IMR-90 (cell line): ENCODE results near the gene FAM163B. TPM values are rescaled to one million over a fixed set of nuclear protein-coding genes. Genes with fewer than 3 reads are reported as not detected.

Experiments
- ATAC-seq: fragments of 200-7000 bp; cut with Tn5 transposase; 2 replicates; pipeline ENCODE4 v1.9.1; 2020; ENCODE audit warnings: low read depth, mild to moderate bottlenecking, moderate library complexity
- BruUV-seq: library from RNA; stranded (reverse); fragments of 400-500 nt; replicated peaks from 2 replicates; lab custom pipeline; 2021; lab: Mats Ljungman, UMichigan
- CTCF ChIA-PET: fragments of 300-600 bp; formaldehyde crosslinking; extraction: SDS; loops from one replicate; lab custom pipeline; 2021; ENCODE audit warnings: antibody characterized with exemption; lab: Yijun Ruan, JAX
- POLR2A ChIA-PET: fragments of 300-600 bp; sonication (Branson Sonifier 250); formaldehyde crosslinking; loops from one replicate; lab custom pipeline; 2022; ENCODE audit warnings: antibody characterized with exemption; ENCODE audit not compliant: unreplicated experiment; lab: Charles Lee
- DNase-seq: peaks from one replicate; pipeline ENCODE4 v3.0.0; 2013
- H2AFZ ChIP-seq: replicated peaks from 2 replicates; pipeline ENCODE3; 2013; ENCODE audit warnings: low read length, mild to moderate bottlenecking; ENCODE audit not compliant: poor library complexity
- H2AK5ac ChIP-seq: 2 replicates; pipeline ENCODE4 v1.6.1; 2013; ENCODE audit warnings: low read depth, low read length, inconsistent platforms
- H2AK9ac ChIP-seq: replicated peaks from 2 replicates; pipeline ENCODE3; 2013; ENCODE audit warnings: mild to moderate bottlenecking, low read depth, low read length, moderate library complexity; ENCODE audit not compliant: poor library complexity
- H2BK120ac ChIP-seq: 2 replicates; pipeline ENCODE4 v1.6.1; 2013; ENCODE audit warnings: low read depth, low read length, inconsistent platforms
- H2BK15ac ChIP-seq: 3 replicates; pipeline ENCODE4 v1.6.1; 2013; ENCODE audit warnings: low read depth, low read length, inconsistent platforms
- H2BK20ac ChIP-seq: 2 replicates; pipeline ENCODE4 v1.6.1; 2013; ENCODE audit warnings: low read depth, mild to moderate bottlenecking, inconsistent platforms, low read length, moderate library complexity
- H2BK5ac ChIP-seq: 2 replicates; pipeline ENCODE4 v1.6.1; 2013; ENCODE audit warnings: mild to moderate bottlenecking, low read depth, low read length, inconsistent platforms; ENCODE audit not compliant: poor library complexity, severe bottlenecking
- H3K14ac ChIP-seq: replicated peaks from 2 replicates; pipeline ENCODE4 v1.6.1; 2013; ENCODE audit warnings: low read depth, low read length, inconsistent platforms
- H3K18ac ChIP-seq: 2 replicates; pipeline ENCODE4 v1.6.1; 2013; ENCODE audit warnings: low read depth, low read length, control low read depth
- H3K23ac ChIP-seq: 2 replicates; pipeline ENCODE4 v1.6.1; 2013; ENCODE audit warnings: low read depth, low read length, inconsistent platforms
- H3K27ac ChIP-seq: 2 replicates; pipeline ENCODE4 v1.5.1; 2013; ENCODE audit warnings: mild to moderate bottlenecking, control low read depth, low read length; ENCODE audit not compliant: insufficient read depth
- H3K27me3 ChIP-seq: 2 replicates; pipeline ENCODE4 v1.6.1; 2013; ENCODE audit warnings: low read length; ENCODE audit not compliant: control insufficient read depth, insufficient read depth
- H3K36me3 ChIP-seq: 2 replicates; pipeline ENCODE4 v1.6.1; 2013; ENCODE audit warnings: low read length, mixed read lengths; ENCODE audit not compliant: control insufficient read depth, insufficient read depth
- H3K4ac ChIP-seq: 2 replicates; pipeline ENCODE4 v1.6.1; 2013; ENCODE audit warnings: low read depth, low read length, inconsistent platforms
- H3K4me1 ChIP-seq: 2 replicates; pipeline ENCODE4 v1.6.1; 2013; ENCODE audit warnings: low read length, mixed read lengths; ENCODE audit not compliant: control insufficient read depth, insufficient read depth
- H3K4me2 ChIP-seq: 2 replicates; pipeline ENCODE4 v1.6.1; 2013; ENCODE audit warnings: low read depth, mild to moderate bottlenecking, control low read depth, low read length, moderate library complexity
- H3K4me3 ChIP-seq: 2 replicates; pipeline ENCODE4 v1.5.1; 2013; ENCODE audit warnings: low read depth, mild to moderate bottlenecking, control low read depth, low read length, moderate library complexity; ENCODE audit not compliant: insufficient read depth
- H3K56ac ChIP-seq: 2 replicates; pipeline ENCODE4 v1.6.1; 2013; ENCODE audit warnings: low read length, inconsistent platforms; ENCODE audit not compliant: insufficient read depth; ENCODE audit errors: extremely low read depth
- H3K79me1 ChIP-seq, 2 experiments: 2 replicates each; pipeline ENCODE4 v1.6.1; 2013; ENCODE audit warnings: low read length in 2 of 2, inconsistent platforms in 1 of 2, low read depth in 1 of 2
- H3K9ac ChIP-seq: 2 replicates; pipeline ENCODE4 v1.6.1; 2013; ENCODE audit warnings: low read depth, low read length, control low read depth
- H3K9me1 ChIP-seq: 2 replicates; pipeline ENCODE4 v1.6.1; 2013; ENCODE audit warnings: low read length, inconsistent platforms; ENCODE audit not compliant: insufficient read depth
- H3K9me3 ChIP-seq: 2 replicates; pipeline ENCODE4 v1.6.1; 2013; ENCODE audit warnings: low read length; ENCODE audit not compliant: control insufficient read depth, insufficient read depth
- H4K20me1 ChIP-seq: 2 replicates; pipeline ENCODE4 v1.6.1; 2013; ENCODE audit warnings: low read length, inconsistent platforms; ENCODE audit not compliant: insufficient read depth
- H4K5ac ChIP-seq: 2 replicates; pipeline ENCODE4 v1.6.1; 2013; ENCODE audit warnings: mild to moderate bottlenecking, low read depth, low read length, control low read depth
- H4K8ac ChIP-seq, 2 experiments: 2 replicates each; pipeline ENCODE4 v1.6.1; 2013; ENCODE audit warnings: low read depth in 2 of 2, low read length in 2 of 2, control low read depth in 1 of 2, inconsistent platforms in 1 of 2
- H4K91ac ChIP-seq: 2 replicates; pipeline ENCODE4 v1.6.1; 2013; ENCODE audit warnings: low read depth, low read length, inconsistent platforms; ENCODE audit not compliant: insufficient read depth
- BHLHE40 ChIP-seq: fragments of 150-350 bp; IDR thresholded peaks from 2 replicates; pipeline ENCODE4 v1.6.1; 2016; ENCODE audit warnings: mild to moderate bottlenecking, low read depth, low read length
- CEBPB ChIP-seq: IDR thresholded peaks from 2 replicates; pipeline ENCODE4 v1.6.1; 2012; ENCODE audit warnings: low read depth, low read length, improper control_type of control experiment
- CHD1 ChIP-seq: IDR thresholded peaks from 2 replicates; pipeline ENCODE4 v1.6.1; 2012; ENCODE audit warnings: low read depth, low read length, improper control_type of control experiment
- CTCF ChIP-seq: conservative IDR thresholded peaks from 2 replicates; pipeline ENCODE4 v1.5.1; 2012; ENCODE audit warnings: mild to moderate bottlenecking, low read depth, low read length, improper control_type of control experiment
- FOS ChIP-seq: fragments of 150-350 bp; IDR thresholded peaks from 2 replicates; pipeline ENCODE4 v1.6.1; 2016; ENCODE audit warnings: low read depth, low read length
- MAFK ChIP-seq: IDR thresholded peaks from 2 replicates; pipeline ENCODE4 v1.6.1; 2012; ENCODE audit warnings: low read depth, low read length, improper control_type of control experiment
- MAZ ChIP-seq: IDR thresholded peaks from 2 replicates; pipeline ENCODE4 v1.6.1; 2012; ENCODE audit warnings: low read depth, mild to moderate bottlenecking, low read length, improper control_type of control experiment, moderate library complexity, borderline replicate concordance
- NFE2L2 ChIP-seq: fragments of 150-350 bp; IDR thresholded peaks from 2 replicates; pipeline ENCODE4 v1.6.1; 2016; ENCODE audit warnings: low read depth, mild to moderate bottlenecking, low read length
- RAD21 ChIP-seq: IDR thresholded peaks from 2 replicates; pipeline ENCODE4 v1.6.1; 2012; ENCODE audit warnings: low read length, improper control_type of control experiment
- RFX5 ChIP-seq: IDR thresholded peaks from 2 replicates; pipeline ENCODE4 v1.8.0; 2012; ENCODE audit warnings: low read depth, mild to moderate bottlenecking, low read length, moderate library complexity
- SMC3 ChIP-seq: fragments of 150-350 bp; IDR thresholded peaks from 2 replicates; pipeline ENCODE4 v1.6.1; 2016; ENCODE audit warnings: low read depth, mild to moderate bottlenecking, antibody characterized with exemption, low read length, moderate library complexity
- USF2 ChIP-seq: fragments of 150-350 bp; IDR thresholded peaks from 2 replicates; pipeline ENCODE4 v1.6.1; 2017; ENCODE audit warnings: mild to moderate bottlenecking, antibody characterized with exemption, low read length, low read depth
- WGBS, 2 experiments: methylation state at CpG; one replicate each; pipeline versions ENCODE4 v1.1.5 to v1.1.7; 2013; ENCODE audit warnings: missing lambda C conversion rate in 2 of 2; ENCODE audit not compliant: insufficient read length in 1 of 2; ENCODE audit errors: extremely low coverage in 2 of 2; 5-methylcytosine and 5-hydroxymethylcytosine counted together
- dilution Hi-C: fragments of 300-500 bp; cut with HindIII; formaldehyde crosslinking; loops from one replicate; pipeline ENCODE4 v1.14.3; 2018; ENCODE audit warnings: low sequenced_read_pairs; ENCODE audit not compliant: unreplicated experiment
- in situ Hi-C: fragments of 300-500 bp; cut with MboI; formaldehyde crosslinking; loops from 3 replicates; pipeline ENCODE4 v1.14.3; 2019; ENCODE audit warnings: low sequenced_read_pairs, inconsistent platforms, mixed read lengths
- intact Hi-C: fragments of 100-400 bp; cut with micrococcal nuclease; formaldehyde crosslinking; loops from 2 replicates; pipeline ENCODE4 v1.10.0; 2022
- polyA plus RNA-seq, 3 experiments: library from polyadenylated mRNA; depleted of rRNA; stranded (reverse); fragments of >200 nt; gene quantifications; 2 replicates each; pipeline ENCODE4 v1.2.3, GENCODE V29; 2012; ENCODE audit warnings: low replicate concordance in 1 of 3
- total RNA-seq: library from RNA; depleted of rRNA; stranded (reverse); fragments of >200 nt; gene quantifications from 2 replicates; pipeline ENCODE4 v1.2.3, GENCODE V29; 2012

FAM163B gene
- total and polyA plus RNA-seq, 2 of the 4 experiments (the other 2 are of a cell fraction) = not detected

GRCh38 chr9:133635098-133635497, 25.9 kb upstream of the FAM163B start (continued):
- TF ChIP-seq CTCF (no peak), FOS (no peak)

GRCh38 chr9:133634081-133634691, 25.0 kb upstream of the FAM163B start:
- Histone ChIP-seq H3K27me3 (peaks cover 59% of the 10 kb centered on the region), H3K27ac (no peak overlapping the region), H3K79me1 (no peaks in the 10 kb centered on the region), H4K20me1 (no peaks in the 10 kb centered on the region), H3K36me3 (no peaks in the 10 kb centered on the region), H2BK120ac (no peak overlapping the region), H3K56ac (no peak overlapping the region), H3K4me2 (no peak overlapping the region), H3K9me3 (no peaks in the 10 kb centered on the region), H2BK15ac (no peak overlapping the region), H2AK9ac (no peak overlapping the region), H3K4ac (no peak overlapping the region), H3K14ac (no peak overlapping the region), H2BK5ac (no peak overlapping the region), H2AFZ (no peak overlapping the region), H4K91ac (no peak overlapping the region), H3K4me1 (no peaks in the 10 kb centered on the region), H3K18ac (no peak overlapping the region), H4K5ac (no peak overlapping the region), H4K8ac (no peak overlapping the region), H2AK5ac (no peak overlapping the region), H3K9me1 (no peaks in the 10 kb centered on the region), H3K9ac (no peak overlapping the region), H3K23ac (no peak overlapping the region), H2BK20ac (no peak overlapping the region), H3K4me3 (no peak overlapping the region)
- intact Hi-C loops = no loop called here
- ChIA-PET POLR2A (no interaction called here), CTCF (no interaction called here)
- BruUV-seq = no TSS peak
- 26% methylated on average over 9 of the region's 24 CpGs; no CpG with 5 or more reads in 1 of the 2 experiments for WGBS, 2 experiments
- DNase-seq (no peak), ATAC-seq (no peak)
- dilution Hi-C loops = no loop called here
- in situ Hi-C loops = no loop called here
- TF ChIP-seq FOS (no peak), CEBPB (no peak), NFE2L2 (no peak), BHLHE40 (no peak), USF2 (no peak), CHD1 (no peak), MAFK (no peak), CTCF (no peak), MAZ (no peak), RAD21 (no peak), SMC3 (no peak), RFX5 (no peak)
